Mucosa of rectum (tissue), 2 donors: ENCODE data around the gene SHE.
"Not testable (repeated sequence)": the region's sequence is repeated elsewhere in the genome, so short reads cannot be mapped to it uniquely, and the experiment has no call there.

ENCODE experiments used
- H3K27ac ChIP-seq, 2 donors: one replicate each; pipeline ENCODE4 v1.7.0; 2013; ENCODE audit warnings: inconsistent platforms in 2 of 2, low read depth in 2 of 2, low read length in 2 of 2
- H3K27me3 ChIP-seq, 2 donors: one replicate each; pipeline ENCODE4 v1.7.0; 2013; ENCODE audit warnings: low read length in 2 of 2; ENCODE audit not compliant: control insufficient read depth in 2 of 2, insufficient read depth in 2 of 2
- H3K36me3 ChIP-seq, 2 donors: one replicate each; pipeline ENCODE4 v1.7.0; 2013; ENCODE audit warnings: low read length in 2 of 2; ENCODE audit not compliant: control insufficient read depth in 2 of 2, insufficient read depth in 2 of 2
- H3K4me1 ChIP-seq, 2 donors: one replicate each; pipeline ENCODE4 v1.7.0; 2013; ENCODE audit warnings: low read length in 2 of 2, mild to moderate bottlenecking in 1 of 2; ENCODE audit not compliant: control insufficient read depth in 2 of 2, insufficient read depth in 2 of 2
- H3K4me3 ChIP-seq, 2 donors: one replicate each; pipeline ENCODE4 v1.7.0; 2013; ENCODE audit warnings: low read length in 2 of 2
- H3K9ac ChIP-seq, 2 donors: one replicate each; pipeline ENCODE4 v1.7.0; 2013; ENCODE audit warnings: low read length in 2 of 2, low read depth in 1 of 2, mild to moderate bottlenecking in 1 of 2
- H3K9me3 ChIP-seq, 2 donors: one replicate each; pipeline ENCODE4 v1.7.0; 2013; ENCODE audit warnings: low read length in 2 of 2; ENCODE audit not compliant: control insufficient read depth in 2 of 2
- donor health status: healthy.
- donor health status: Normal muscosa, but diverticular disease.

SHE gene

DNA sequence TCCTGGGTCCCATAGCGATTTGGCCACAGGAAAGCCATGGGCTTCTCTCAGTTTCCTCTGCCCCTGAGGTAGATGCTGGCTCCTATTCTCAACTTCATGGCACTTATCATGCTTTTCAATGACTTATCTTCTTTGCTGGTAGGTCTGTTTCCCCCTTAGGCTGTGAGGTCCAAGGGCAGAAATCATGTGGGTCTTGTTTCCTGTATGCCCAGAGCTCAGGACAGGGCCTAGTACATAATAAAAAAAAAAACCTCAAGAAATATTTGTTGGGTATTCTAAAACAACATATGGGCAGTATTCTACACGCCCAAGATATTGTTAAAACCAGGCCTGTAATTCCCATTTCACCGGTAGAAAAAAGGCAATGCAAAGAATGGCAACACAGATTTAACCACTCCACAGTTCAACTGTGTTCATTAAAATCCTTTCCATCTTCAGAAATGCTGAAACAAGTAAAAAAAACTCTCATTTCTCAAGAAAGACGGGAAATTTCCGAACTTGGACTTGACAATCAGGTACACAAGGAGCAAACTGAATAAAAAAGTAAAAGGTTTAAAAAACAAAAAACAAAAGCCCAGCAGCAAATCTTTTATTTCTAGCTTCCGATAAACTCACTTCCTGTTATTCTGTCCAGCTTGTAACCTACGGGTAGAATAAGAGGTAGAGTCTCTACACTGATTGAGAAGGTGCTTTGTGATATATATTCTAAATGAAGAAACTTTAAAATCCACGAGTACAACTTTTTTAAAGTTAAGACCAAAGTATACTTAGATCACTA is 6.5 kb downstream of the SHE start:
- no peaks in the 10 kb centered on the region for H3K36me3 ChIP-seq
- no peaks in the 10 kb centered on the region for H3K9me3 ChIP-seq
- no peak overlapping the region for H3K9ac ChIP-seq
- H3K27me3 ChIP-seq = peaks cover 8 to 16% of the 10 kb centered on the region in 2 donors
- peaks cover 0 to 9% of the 10 kb centered on the region in 2 donors for H3K4me1 ChIP-seq
- H3K27ac ChIP-seq = no peak overlapping the region
- H3K4me3 ChIP-seq = no peak overlapping the region

DNA sequence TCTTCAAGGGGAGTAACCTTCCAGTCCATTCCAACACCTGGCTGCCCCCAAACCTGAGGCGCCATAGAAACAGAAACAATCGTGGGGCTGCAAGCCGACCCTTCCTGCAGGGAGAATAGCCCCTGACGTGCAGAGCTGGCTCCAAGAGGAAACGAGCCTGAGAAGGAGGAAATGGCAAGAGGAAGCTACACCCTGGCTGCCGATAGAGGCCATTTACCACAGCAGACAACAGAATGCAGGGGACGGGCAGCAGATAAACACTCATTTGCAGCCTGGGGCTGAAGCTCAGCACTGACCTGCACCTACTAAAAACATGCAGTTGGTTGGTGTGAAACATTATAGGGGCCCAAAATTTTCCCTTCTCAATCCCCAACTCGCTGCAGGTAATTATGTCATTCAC is 8.9 kb downstream of the SHE start:
- Histone ChIP-seq H3K4me3 (no peak overlapping the region), H3K27ac (peak overlapping the region in 1 of 2 donors; percentile 28), H3K9ac (no peak overlapping the region), H3K36me3 (no peaks in the 10 kb centered on the region), H3K27me3 (no peaks in the 10 kb centered on the region), H3K4me1 (peaks cover 0 to 9% of the 10 kb centered on the region in 2 donors), H3K9me3 (no peaks in the 10 kb centered on the region)

DNA sequence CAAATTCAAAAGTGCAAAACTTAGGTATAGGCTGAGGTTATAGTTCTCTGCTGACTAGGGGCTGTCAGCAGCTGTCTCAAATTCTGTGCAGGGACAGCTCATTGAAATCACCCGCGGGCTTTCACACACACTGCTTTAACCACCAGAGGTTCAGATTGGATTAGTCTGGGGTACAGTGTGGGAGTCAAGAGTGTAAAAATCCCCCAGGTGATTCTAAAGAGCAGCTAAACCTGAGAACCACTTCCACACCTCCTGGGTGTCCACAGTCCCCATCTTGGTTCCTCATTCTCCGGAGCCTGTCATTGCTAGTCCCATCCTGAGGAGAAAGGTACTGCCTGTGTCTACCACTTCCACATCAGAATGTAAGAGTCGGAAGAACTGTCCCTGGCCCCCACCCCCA is 10.1 kb downstream of the SHE start:
- Histone ChIP-seq H3K27me3 (no peaks in the 10 kb centered on the region), H3K27ac (peak overlapping the region in 1 of 2 donors; percentile 43), H3K9me3 (no peaks in the 10 kb centered on the region), H3K4me1 (peaks cover 0 to 9% of the 10 kb centered on the region in 2 donors), H3K9ac (no peak overlapping the region), H3K4me3 (no peak overlapping the region), H3K36me3 (no peaks in the 10 kb centered on the region)

DNA sequence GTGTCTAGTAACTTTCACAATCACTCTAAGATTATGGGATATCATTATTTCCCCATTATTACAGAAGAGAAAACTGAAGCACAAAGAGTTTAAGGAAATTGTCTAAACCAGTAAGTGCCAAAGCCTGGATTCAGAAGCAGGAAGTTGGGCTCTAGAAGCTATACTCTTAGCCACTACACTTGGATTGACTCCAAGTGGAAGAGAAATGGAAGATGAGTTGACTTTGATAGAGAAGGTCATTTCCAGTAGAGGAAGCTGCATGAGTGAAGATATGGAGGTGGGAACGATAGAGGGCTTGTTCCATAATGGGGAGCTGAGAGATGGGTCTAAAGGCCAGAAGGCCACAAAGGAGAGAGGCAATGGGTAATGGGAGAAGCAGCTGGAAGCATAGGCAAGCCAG is 11.9 kb downstream of the SHE start:
- H3K9ac ChIP-seq = no peak overlapping the region
- H3K4me3 ChIP-seq = no peak overlapping the region
- peaks cover 0 to 9% of the 10 kb centered on the region in 2 donors for H3K4me1 ChIP-seq
- H3K27ac ChIP-seq = no peak overlapping the region
- no peaks in the 10 kb centered on the region for H3K36me3 ChIP-seq
- no peaks in the 10 kb centered on the region for H3K9me3 ChIP-seq
- H3K27me3 ChIP-seq = no peaks in the 10 kb centered on the region

DNA sequence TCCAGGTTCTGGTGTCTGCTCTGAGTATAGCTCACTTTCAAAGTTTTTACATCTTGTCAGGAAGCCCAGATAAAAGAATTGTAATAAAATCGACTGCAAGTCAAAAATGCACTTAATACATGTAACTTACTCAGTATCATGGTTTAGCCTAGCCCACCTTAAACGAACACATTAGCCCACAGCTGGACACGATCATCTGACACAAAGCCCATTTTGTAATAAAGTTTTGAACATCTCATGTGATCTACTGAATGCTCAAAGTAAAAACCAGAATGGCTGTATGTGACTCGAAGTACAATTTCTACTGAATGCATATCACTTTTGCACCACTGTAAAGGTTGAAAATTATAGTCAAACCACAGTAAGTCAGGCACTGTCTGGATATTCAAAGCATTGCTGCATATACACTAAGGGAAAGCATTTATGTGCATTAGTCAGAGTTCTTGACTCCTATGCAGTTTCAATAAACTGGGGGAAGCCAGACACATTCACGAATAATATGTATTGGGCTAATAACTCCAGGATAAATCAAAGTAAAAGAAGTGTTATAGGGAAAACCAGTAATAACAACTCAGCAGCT is 12.4 kb downstream of the SHE start:
- H3K4me3 ChIP-seq = no peak overlapping the region
- no peaks in the 10 kb centered on the region for H3K27me3 ChIP-seq
- H3K4me1 ChIP-seq = peaks cover 0 to 9% of the 10 kb centered on the region in 2 donors
- no peak overlapping the region for H3K27ac ChIP-seq
- H3K9ac ChIP-seq = no peak overlapping the region
- no peaks in the 10 kb centered on the region for H3K9me3 ChIP-seq
- no peaks in the 10 kb centered on the region for H3K36me3 ChIP-seq

DNA sequence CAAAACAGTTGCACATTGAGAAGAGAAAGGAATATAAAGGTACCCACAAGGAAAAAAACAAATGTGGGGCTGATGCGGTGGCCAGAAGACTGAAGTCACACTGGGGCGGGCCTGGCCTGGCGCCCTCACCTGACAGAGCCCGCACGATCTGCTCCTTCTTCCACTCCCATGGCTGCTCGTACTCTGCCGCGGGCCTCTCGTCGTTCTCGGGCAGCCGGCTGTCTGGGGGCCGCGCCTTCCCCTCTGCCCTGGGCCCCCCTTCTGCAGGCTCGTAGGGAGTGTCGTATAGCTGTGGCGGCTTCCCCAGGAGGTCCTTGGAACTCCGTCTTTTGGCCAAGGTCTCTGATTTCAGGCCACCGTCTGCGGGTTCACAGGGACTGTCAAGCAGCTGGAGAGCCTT is 13.3 kb downstream of the SHE start:
- Histone ChIP-seq H3K9me3 (no peaks in the 10 kb centered on the region), H3K36me3 (no peaks in the 10 kb centered on the region), H3K9ac (no peak overlapping the region), H3K27me3 (no peaks in the 10 kb centered on the region), H3K27ac (no peak overlapping the region), H3K4me3 (no peak overlapping the region), H3K4me1 (peaks cover 0 to 9% of the 10 kb centered on the region in 2 donors)

DNA sequence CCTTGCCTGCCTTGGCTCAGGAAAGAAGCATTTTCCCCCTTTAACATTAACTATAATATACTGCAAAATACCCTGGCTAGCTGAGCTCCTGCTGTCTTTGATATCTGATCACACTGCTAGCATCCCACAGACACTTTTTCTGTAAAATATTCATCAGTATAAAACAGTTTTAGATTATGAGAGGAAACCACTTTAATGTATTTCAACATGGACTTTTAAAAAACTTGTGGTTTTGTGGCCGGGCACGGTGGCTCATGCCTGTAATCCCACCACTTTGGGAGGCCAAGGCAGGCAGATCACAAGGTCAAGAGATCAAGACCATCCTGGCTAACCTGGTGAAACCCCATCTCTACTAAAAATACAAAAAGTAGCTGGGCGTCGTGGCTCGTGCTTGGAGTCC is 15.5 kb downstream of the SHE start:
- H3K9ac ChIP-seq, H3K4me1 ChIP-seq, H3K27ac ChIP-seq: not testable (repeated sequence)

DNA sequence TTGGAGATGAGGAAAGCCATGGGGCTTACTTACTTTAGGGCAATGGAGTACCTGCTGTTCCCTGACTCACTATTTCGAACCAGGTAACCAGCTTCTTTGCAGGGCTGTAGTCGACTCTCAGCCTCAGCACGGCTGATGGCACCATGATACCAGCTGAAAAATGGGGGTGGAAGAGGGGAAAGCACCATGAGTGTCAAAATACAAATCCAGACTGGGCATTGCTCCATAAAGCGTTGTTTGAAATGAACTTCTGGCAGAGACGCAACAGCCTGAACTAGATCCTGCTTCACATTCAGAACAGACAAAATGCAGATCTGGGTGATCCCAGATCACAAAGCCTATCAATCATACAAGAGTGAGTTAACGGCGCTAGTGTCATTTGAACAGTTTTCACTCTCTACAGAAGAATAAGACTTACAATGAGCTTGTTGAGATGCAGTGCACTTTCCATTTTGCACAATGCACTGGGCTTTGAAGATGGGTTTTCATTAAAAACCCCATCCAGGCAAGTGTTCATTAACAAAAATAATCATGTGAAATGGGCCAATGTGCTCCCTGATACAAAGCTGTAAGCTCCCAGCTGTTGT is 16.2 kb downstream of the SHE start:
- Histone ChIP-seq H3K27ac (no peak overlapping the region), H3K9ac (no peak overlapping the region), H3K4me1 (no peaks in the 10 kb centered on the region), H3K9me3 (no peaks in the 10 kb centered on the region), H3K27me3 (no peaks in the 10 kb centered on the region), H3K4me3 (no peak overlapping the region), H3K36me3 (no peaks in the 10 kb centered on the region)

More for the DNA sequence above, 15.5 kb downstream of the SHE start:
- not testable (repeated sequence) for H3K36me3 ChIP-seq, H3K9me3 ChIP-seq, H3K27me3 ChIP-seq, H3K4me3 ChIP-seq

DNA sequence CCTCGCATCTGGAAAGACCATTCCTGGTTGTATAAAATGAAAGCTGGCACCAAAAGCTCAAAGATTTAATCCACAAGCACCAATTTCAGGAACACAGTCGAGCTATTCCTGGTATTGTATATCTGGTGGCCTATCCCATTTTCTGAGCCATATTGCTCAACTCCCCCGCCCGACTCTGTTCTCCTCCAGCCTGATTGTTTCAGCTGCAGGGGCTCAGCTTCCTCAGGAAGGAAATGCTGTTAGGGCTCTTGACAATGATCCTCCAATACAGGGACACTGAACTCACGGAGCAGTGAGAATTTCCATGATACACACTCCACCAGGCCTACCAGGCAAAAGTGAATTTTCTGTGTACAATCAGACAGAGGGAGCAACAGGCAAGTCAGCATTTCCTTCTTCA is 17.1 kb downstream of the SHE start:
- Histone ChIP-seq H3K27ac (no peak overlapping the region), H3K9ac (no peak overlapping the region), H3K9me3 (no peaks in the 10 kb centered on the region), H3K36me3 (no peaks in the 10 kb centered on the region), H3K27me3 (no peaks in the 10 kb centered on the region), H3K4me3 (no peak overlapping the region), H3K4me1 (no peaks in the 10 kb centered on the region)

DNA sequence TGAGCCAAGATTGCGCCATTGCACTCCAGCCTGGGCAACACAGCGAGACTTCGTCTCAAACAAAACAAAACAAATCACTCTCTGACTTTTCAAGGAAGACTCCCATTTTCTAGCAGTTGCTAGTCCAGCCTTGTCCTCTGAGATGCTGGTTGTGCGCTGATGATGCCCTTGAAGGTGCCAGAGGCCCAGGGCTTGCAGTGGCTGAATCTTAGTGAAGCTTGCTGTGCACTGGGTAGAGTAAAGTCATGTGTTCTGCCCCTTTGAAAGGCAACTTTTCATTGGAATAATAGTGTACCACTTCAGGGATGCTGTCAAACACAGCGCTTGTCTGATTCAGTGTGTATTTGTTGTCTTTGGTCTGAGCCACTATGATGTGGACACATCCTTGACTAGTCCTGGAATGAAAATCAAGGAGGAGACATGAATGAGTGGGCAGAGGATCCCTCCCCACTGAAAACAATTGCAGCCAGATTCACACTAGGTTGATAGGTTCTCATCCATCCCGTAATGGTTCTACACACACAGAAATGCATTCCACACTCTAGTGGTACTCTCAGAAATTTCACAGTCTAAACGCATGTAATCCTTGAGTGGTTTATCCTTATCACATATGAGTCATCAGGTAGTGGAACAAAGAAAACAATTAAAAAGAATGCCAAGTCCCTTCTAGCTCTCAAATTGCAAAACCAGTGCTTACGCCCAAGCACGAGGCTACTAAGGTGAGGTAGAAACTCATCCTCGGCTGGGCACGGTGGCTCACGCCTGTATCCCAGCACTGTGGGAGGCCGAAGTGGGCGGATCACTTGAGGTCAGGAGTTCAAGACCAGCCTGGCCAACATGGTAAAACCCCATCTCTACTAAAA is 18.0 kb downstream of the SHE start:
- H3K27me3 ChIP-seq = no peaks in the 10 kb centered on the region
- peaks cover 0 to 1% of the 10 kb centered on the region in 2 donors for H3K4me1 ChIP-seq
- no peaks in the 10 kb centered on the region for H3K36me3 ChIP-seq
- H3K4me3 ChIP-seq = no peak overlapping the region
- no peak overlapping the region for H3K9ac ChIP-seq
- H3K9me3 ChIP-seq = no peaks in the 10 kb centered on the region
- no peak overlapping the region for H3K27ac ChIP-seq
